ENCODE data around the gene NRIP1. TPM values are rescaled to one million over a fixed set of nuclear protein-coding genes. Genes with fewer than 3 reads are reported as not detected.

NRIP1 gene
- total and polyA plus RNA-seq, 7 donors: 10.2 to 35.3 (median 26.3) TPM

DNA sequence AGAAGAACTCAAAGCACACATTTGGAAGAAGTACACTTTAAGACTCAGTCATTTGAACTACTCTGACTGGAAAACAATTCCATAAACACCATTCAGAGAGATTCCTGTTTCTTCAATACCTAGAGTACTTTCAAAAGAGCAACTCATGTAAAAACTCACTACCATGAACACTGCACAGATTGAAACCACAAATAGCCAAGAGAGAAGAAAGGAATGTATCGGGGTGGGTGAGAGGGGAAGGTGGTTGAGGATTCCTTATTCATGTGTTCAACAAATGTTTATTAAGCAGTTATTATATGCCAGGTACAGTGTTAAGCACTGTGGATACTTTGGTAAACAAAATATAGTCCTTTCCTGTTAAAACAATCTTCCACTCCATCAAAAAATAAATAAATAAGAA, 64.7 kb downstream of the NRIP1 start:
- no peak overlapping the region for H3K4me3 ChIP-seq
- H3K36me3 ChIP-seq: no peaks in the 10 kb centered on the region
- H3K27ac ChIP-seq: no peak overlapping the region
- H3K4me1 ChIP-seq: peaks cover 0 to 56% (median 46%) of the 10 kb centered on the region in 4 donors
- H3K27me3 ChIP-seq: no peaks in the 10 kb centered on the region
- TF ChIP-seq POLR2A (IDR thresholded peaks at IDR 0.05) (no peak), EP300 (IDR thresholded peaks at IDR 0.05) (no peak), POLR2AphosphoS5 (IDR thresholded peaks at IDR 0.05) (no peak), CTCF (IDR thresholded peaks at IDR 0.05) (no peak)
- DNase-seq: no peak
- intact Hi-C loops (cut with DNase I): no loop called here
- 88 to 96% methylated on average over 1 of the region's 1 CpG for WGBS, 2 donors
- no peaks in the 10 kb centered on the region for H3K9me3 ChIP-seq

DNA sequence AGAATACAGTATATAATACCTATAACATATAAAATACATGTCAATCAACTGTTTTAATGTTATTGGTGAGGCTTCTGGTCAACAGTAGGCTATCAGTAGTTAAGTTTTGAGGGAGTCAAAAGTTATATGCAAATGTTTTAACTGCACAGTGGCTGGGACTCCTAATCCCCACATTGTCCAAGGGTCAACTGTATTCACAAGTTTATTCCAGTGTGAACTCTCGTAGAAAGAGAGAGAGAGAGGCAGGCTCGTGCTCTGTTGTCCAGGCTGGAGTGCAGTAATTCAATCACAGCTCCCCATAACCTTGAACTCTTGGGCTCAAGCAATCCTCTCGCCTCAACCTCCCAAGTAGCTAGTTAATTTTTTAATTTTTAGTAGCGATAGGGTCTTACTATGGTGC, 66.0 kb downstream of the NRIP1 start:
- WGBS, 2 donors: 76 to 91% methylated on average over 4 of the region's 4 CpGs
- Histone ChIP-seq H3K4me3 (no peak overlapping the region), H3K9me3 (no peaks in the 10 kb centered on the region), H3K4me1 (peaks cover 0 to 51% (median 41%) of the 10 kb centered on the region in 4 donors), H3K27ac (no peak overlapping the region), H3K27me3 (no peaks in the 10 kb centered on the region), H3K36me3 (no peaks in the 10 kb centered on the region)
- no peak for DNase-seq
- intact Hi-C loops (cut with DNase I): loop anchor here (10.0 kb wide), 1 partner anchor 954 kb away; no protein-coding TSS in a partner anchor
- no peak for TF ChIP-seq CTCF (IDR thresholded peaks at IDR 0.05)
- TF ChIP-seq EP300 (IDR thresholded peaks at IDR 0.05): no peak
- TF ChIP-seq POLR2A (IDR thresholded peaks at IDR 0.05): no peak
- no peak for TF ChIP-seq POLR2AphosphoS5 (IDR thresholded peaks at IDR 0.05)

GRCh38 chr21:14998336-14998735, 66.5 kb downstream of the NRIP1 start:
- Histone ChIP-seq H3K27ac (no peak overlapping the region), H3K9me3 (no peaks in the 10 kb centered on the region), H3K4me1 (peaks cover 0 to 51% (median 39%) of the 10 kb centered on the region in 4 donors), H3K27me3 (no peaks in the 10 kb centered on the region), H3K36me3 (no peaks in the 10 kb centered on the region), H3K4me3 (no peak overlapping the region)
- intact Hi-C loops (cut with DNase I): loop anchor here (10.0 kb wide), 1 partner anchor 954 kb away; no protein-coding TSS in a partner anchor
- no peak for DNase-seq
- WGBS, 2 donors: 29 to 76% methylated on average over 3 of the region's 3 CpGs
- no peak for TF ChIP-seq CTCF (IDR thresholded peaks at IDR 0.05)

- 91 to 92% methylated on average over 9 of the region's 9 CpGs for WGBS, 2 donors
Observed at GRCh38 chr21:14995695-14996490, 68.9 kb downstream of the NRIP1 start.

More at GRCh38 chr21:14995695-14996490, 68.9 kb downstream of the NRIP1 start:
- Histone ChIP-seq H3K4me3 (no peak overlapping the region), H3K27ac (no peak overlapping the region), H3K36me3 (no peaks in the 10 kb centered on the region), H3K4me1 (peaks cover 0 to 38% (median 25%) of the 10 kb centered on the region in 4 donors), H3K27me3 (no peaks in the 10 kb centered on the region), H3K9me3 (no peaks in the 10 kb centered on the region)
- intact Hi-C loops (cut with DNase I): loop anchor here (10.0 kb wide), 1 partner anchor 951 kb away; no protein-coding TSS in a partner anchor
- no peak for DNase-seq
- TF ChIP-seq POLR2AphosphoS5 (IDR thresholded peaks at IDR 0.05) (no peak), CTCF (IDR thresholded peaks at IDR 0.05) (no peak), EP300 (IDR thresholded peaks at IDR 0.05) (no peak), POLR2A (IDR thresholded peaks at IDR 0.05) (no peak)
